ENCODE results near the gene POLR2L.

POLR2L gene

DNA sequence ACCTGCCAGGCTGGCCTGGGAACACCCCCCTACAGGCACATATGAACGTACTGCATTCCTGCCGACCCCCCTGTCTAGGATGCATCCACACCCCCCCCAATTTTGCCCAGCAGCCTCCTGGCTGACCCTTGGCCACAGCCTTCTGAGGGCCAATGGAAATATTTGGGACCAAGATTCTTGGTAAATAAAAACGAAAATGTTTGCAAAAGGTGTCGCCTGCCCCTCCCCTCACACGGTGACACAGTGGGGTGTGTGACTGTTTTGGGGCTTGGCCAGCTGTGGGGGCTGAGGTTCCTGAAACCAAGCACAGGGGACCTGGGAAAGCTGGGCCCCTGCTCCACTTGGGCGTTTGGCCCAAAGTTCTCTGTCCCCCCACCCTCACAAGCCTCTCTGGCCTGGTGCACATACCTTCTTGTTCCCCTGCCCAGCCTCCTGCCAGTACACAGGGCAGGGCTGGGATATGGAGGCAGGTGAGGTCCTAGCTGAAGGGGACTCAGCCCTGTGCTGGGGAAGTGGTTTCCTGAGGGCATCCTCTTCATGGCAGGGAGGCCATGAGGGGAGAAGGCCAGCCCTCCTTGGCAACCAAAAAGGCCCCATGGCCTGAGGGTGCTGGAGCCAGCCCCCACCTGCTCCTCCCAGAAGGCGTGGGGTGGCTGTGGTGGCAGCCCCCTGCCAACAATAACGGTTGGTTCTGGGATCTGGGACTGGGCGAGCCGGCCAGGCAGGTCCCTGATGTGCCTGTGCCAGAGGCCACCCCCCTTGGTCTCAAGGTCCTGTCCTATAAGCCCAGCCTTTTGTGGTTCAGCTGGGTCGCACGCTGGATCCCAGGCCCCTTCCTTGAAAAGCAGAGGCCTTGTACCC is 16.7 kb downstream of the POLR2L start:
- H3K4me3 ChIP-seq (ENCODE audit: low read length): no peak overlapping the region
- no peak for DNase-seq (ENCODE audit: low read depth)
- TF ChIP-seq, protein P1, sequence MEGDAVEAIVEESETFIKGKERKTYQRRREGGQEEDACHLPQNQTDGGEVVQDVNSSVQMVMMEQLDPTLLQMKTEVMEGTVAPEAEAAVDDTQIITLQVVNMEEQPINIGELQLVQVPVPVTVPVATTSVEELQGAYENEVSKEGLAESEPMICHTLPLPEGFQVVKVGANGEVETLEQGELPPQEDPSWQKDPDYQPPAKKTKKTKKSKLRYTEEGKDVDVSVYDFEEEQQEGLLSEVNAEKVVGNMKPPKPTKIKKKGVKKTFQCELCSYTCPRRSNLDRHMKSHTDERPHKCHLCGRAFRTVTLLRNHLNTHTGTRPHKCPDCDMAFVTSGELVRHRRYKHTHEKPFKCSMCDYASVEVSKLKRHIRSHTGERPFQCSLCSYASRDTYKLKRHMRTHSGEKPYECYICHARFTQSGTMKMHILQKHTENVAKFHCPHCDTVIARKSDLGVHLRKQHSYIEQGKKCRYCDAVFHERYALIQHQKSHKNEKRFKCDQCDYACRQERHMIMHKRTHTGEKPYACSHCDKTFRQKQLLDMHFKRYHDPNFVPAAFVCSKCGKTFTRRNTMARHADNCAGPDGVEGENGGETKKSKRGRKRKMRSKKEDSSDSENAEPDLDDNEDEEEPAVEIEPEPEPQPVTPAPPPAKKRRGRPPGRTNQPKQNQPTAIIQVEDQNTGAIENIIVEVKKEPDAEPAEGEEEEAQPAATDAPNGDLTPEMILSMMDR (conservative IDR thresholded peaks at IDR 0.05; ENCODE audit: low read depth, low read length): no peak

DNA sequence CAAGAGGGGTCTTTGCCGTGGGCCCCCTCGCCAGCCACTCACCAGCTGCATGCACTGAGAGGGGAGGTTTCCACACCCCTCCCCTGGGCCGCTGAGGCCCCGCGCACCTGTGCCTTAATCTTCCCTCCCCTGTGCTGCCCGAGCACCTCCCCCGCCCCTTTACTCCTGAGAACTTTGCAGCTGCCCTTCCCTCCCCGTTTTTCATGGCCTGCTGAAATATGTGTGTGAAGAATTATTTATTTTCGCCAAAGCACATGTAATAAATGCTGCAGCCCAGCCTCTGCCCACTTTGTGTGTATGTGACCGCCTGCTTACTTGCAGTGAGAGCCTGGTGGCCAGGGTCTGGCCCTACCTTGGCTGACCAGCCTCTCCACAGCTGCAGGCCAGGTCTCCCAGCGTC is 17.4 kb downstream of the POLR2L start:
- H3K4me3 ChIP-seq (ENCODE audit: low read length): no peak overlapping the region
- DNase-seq (ENCODE audit: low read depth): no peak
- TF ChIP-seq, protein P1 (conservative IDR thresholded peaks at IDR 0.05; ENCODE audit: low read depth, low read length): no peak

DNA sequence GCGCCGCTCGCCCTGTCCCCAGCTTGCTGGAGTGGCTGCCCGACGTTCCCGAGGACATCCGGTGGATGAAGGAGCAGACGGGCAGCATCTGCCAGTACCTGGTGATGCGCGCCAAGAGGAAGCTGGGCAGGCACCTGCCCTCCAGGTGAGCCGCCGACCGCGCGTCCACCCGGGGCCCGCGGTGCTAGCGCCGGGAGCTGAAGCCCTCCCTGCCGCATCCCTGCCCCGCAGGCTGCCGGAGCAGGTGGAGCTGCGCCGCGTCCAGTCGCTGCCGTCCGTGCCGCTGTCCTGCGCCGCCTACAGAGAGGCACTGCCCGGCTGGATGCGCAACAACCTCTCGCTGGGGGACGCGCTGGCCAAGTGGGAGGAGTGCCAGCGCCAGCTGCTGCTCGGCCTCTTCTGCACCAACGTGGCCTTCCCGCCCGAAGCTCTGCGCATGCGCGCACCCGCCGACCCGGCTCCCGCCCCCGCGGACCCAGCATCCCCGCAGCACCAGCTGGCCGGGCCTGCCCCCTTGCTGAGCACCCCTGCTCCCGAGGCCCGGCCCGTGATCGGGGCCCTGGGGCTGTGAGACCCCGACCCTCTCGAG is 17.9 kb downstream of the POLR2L start:
- no peak for DNase-seq (ENCODE audit: low read depth)
- TF ChIP-seq, protein P1 (conservative IDR thresholded peaks at IDR 0.05; ENCODE audit: low read depth, low read length): no peak
- no peak overlapping the region for H3K4me3 ChIP-seq (ENCODE audit: low read length)

DNA sequence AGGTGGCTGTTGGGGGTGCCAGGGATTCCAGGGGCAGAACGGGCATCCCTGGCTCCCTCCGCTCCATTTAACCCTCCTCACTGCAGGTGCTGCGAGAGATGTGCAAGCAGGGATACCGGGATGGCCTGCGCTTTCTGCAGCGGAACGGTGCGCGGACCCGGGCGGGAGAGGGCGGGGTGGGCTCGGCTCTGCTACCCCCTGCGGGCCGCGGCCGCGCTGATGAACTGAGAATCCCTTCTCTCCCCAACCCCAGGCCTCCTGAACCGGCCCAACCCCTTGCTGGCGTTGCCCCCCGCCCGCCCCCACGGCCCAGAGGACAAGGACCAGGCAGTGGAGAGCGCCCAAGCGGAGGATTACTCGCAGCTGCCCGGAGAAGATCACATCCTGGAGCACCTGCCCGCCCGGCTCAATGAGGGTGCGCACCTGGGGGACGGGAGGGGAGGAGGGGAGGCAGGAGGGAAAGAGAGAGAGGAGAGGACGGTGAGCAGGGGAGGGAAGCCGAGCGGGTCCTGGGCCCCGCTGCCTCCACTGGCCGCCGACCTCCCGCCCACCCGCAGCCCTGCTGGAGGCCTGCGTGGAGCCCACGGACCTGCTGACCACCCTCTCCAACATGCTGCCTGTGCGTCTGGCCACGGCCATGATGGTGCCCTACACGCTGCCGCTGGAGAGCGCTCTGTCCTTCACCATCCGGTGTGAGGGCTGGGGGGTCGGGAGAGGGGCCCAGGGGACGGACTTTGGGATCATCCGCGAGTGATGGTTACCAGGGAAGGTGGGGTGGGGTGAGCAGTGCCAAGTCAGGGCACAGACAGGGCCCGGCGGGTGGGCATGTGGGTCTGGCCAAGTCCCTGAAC is 18.7 kb downstream of the POLR2L start:
- no peak for DNase-seq (ENCODE audit: low read depth)
- no peak overlapping the region for H3K4me3 ChIP-seq (ENCODE audit: low read length)
- TF ChIP-seq, protein P1 (conservative IDR thresholded peaks at IDR 0.05; ENCODE audit: low read depth, low read length): no peak

DNA sequence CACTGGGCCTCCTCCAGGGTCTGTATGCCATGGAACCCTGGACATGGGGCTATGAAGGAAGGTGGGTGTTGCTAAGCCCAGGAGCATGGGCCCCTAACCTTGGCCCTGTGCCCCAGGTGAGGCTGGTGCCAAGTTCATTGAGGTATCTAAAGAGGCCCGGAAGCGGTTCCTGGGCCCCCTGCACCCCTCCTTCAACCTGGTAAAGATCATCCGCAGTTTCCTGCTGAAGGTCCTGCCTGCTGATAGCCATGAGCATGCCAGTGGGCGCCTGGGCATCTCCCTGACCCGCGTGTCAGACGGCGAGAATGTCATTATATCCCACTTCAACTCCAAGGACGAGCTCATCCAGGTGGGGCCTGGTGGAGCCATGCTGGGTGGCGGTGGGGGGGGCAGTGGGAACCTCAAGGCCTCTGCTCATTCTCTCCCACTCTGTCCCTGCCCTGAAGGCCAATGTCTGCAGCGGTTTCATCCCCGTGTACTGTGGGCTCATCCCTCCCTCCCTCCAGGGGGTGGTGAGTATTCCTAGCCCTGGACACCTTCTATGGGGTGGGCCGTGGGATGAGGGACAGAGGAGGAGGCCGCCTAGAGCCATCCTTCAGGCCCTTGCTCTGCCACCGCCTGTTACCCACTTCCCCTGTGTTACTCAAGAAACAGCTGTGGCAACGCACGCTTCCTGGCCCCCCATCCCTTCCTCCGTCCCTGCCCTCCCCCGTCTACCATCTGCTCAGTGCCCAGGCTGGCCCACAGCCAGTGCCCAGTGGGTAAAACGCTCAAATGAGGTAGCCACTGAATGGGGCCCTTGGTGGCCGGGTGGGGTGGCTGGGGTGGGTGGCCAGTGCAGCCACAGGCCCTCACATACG is 20.6 kb downstream of the POLR2L start:
- H3K4me3 ChIP-seq (ENCODE audit: low read length): no peak overlapping the region
- DNase-seq (ENCODE audit: low read depth): no peak

More for the DNA sequence above, 20.6 kb downstream of the POLR2L start:
- TF ChIP-seq, protein P1 (conservative IDR thresholded peaks at IDR 0.05; ENCODE audit: low read depth, low read length): no peak
